Stomach (tissue), 9 donors: ENCODE data around the gene ADGRE1. TPM values are rescaled to one million over a fixed set of nuclear protein-coding genes. Genes with fewer than 3 reads are reported as not detected.

Source experiments
- DNase-seq, 2 donors: peaks; one replicate each; pipeline versions ENCODE4 v3.0.0 to v3.0.0-alpha.2; 2013 to 2019
- H3K27ac ChIP-seq, 5 donors: fragments of 200-600 bp in 4 of 5; sonication (generic) in 4 of 5; one replicate each; pipeline ENCODE4 v1.5.1; 2013 to 2019; ENCODE audit warnings: mild to moderate bottlenecking in 1 of 5, moderate library complexity in 1 of 5
- H3K27me3 ChIP-seq, 3 donors: fragments of 200-600 bp; sonication (generic); one replicate each; pipeline ENCODE4 v1.5.1; 2017 to 2019; ENCODE audit warnings: mixed run types in 1 of 3
- H3K36me3 ChIP-seq, 4 donors: fragments of 200-600 bp; sonication (generic); 1 replicate in 3 of 4; 2 replicates in 1 of 4; pipeline ENCODE4 v1.5.1; 2016 to 2019
- H3K4me1 ChIP-seq, 4 donors: fragments of 200-600 bp; sonication (generic); one replicate each; pipeline ENCODE4 v1.5.1; 2016 to 2019
- H3K4me3 ChIP-seq, 4 donors: fragments of 200-600 bp; sonication (generic) in 3 of 4; one replicate each; pipeline ENCODE4 v1.5.1; 2016 to 2019; ENCODE audit warnings: mild to moderate bottlenecking in 1 of 4
- H3K9me3 ChIP-seq, 4 donors: fragments of 200-600 bp; sonication (generic); one replicate each; pipeline ENCODE4 v1.5.1; 2016 to 2019
- EP300 ChIP-seq: sonication (generic); formaldehyde crosslinking; IDR thresholded peaks from one replicate; pipeline ENCODE4 v1.6.1; 2017; ENCODE audit warnings: antibody characterized with exemption
- POLR2A ChIP-seq, 4 donors: fragments of 450-650 bp; IDR thresholded peaks; one replicate each; pipeline ENCODE4 v1.6.1; 2016; ENCODE audit warnings: antibody characterized with exemption in 4 of 4, control low read depth in 2 of 4, mild to moderate bottlenecking in 1 of 4, moderate library complexity in 1 of 4
- POLR2AphosphoS5 ChIP-seq, 3 donors: sonication (generic); formaldehyde crosslinking; IDR thresholded peaks; one replicate each; pipeline ENCODE4 v1.6.1; 2016; ENCODE audit warnings: antibody characterized with exemption in 3 of 3
- WGBS, 5 donors: extraction: QIAGEN DNeasy Blood & Tissue Kit in 3 of 5; methylation state at CpG; one replicate each; pipeline versions ENCODE4 v1.1.5 to v1.1.7; 2013 to 2018; 5-methylcytosine and 5-hydroxymethylcytosine counted together
- intact Hi-C: fragments of 100-400 bp; cut with DNase I; formaldehyde crosslinking; loops from one replicate; pipeline ENCODE4 v1.15.1; 2023; ENCODE audit warnings: low total_unique reads
- polyA plus RNA-seq, 3 donors: library from polyadenylated mRNA; stranded (reverse); fragments of 200-250 nt; gene quantifications; one replicate each; pipeline ENCODE4 v1.2.3, GENCODE V29; 2013
- total RNA-seq, 5 donors: library from RNA; depleted of rRNA; stranded (reverse); fragments of >200 nt; gene quantifications; one replicate each; pipeline versions ENCODE4 v1.1.0 to v1.2.3, GENCODE V29; 2014 to 2016
- TF ChIP-seq, protein P1 (sequence below), 7 experiments: fragments of 450-650 bp in 4 of 7; fragments of 200-600 bp in 3 of 7; sonication (generic) in 3 of 7; IDR thresholded peaks; one replicate each; pipeline ENCODE4 v1.5.1; 2016 to 2019; ENCODE audit warnings: antibody characterized with exemption in 7 of 7, control low read depth in 2 of 7, mild to moderate bottlenecking in 1 of 7
- donor health status: healthy with polysubstance abuse.
- donor health status: Bipolar disorder and iron deficiency.
- donor health status: healthy.

ADGRE1 gene
- total and polyA plus RNA-seq, 8 donors = 0.30 to 5.8 (median 0.40) TPM; not detected in 4

DNA sequence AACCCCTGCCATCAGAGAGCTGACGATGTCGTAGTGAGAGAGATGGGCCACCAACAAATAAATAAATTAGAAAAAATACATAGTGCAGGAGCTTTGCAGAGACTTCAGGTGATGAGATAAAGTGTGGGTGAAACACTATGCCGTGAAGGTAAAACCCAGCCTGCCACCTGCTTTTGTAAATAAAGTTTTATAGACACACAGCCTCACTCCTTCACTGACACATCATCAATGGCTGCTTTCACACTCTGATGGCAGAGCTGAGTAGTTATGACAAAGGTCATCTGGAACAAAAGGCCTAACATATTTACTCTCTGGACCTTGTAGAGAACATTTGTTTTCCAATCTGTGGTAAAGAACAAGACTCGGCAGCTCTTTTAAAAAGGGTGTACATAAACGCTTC, 88.8 kb downstream of the ADGRE1 start:
- DNase-seq = no peak
- Histone ChIP-seq H3K36me3 (no peaks in the 10 kb centered on the region), H3K4me3 (no peak overlapping the region), H3K9me3 (peaks cover 0 to 29% (median 18%) of the 10 kb centered on the region in 4 donors), H3K4me1 (no peaks in the 10 kb centered on the region), H3K27me3 (peaks cover 0 to 7% (median 0%) of the 10 kb centered on the region in 3 donors), H3K27ac (no peak overlapping the region)
- intact Hi-C loops = no loop called here
- WGBS, 5 donors = 62 to 78% (median 72%) methylated on average over 5 of the region's 5 CpGs
- no peak for TF ChIP-seq EP300
- TF ChIP-seq POLR2AphosphoS5 (IDR thresholded peaks at IDR 0.05) = no peak
- no peak for TF ChIP-seq POLR2A (IDR thresholded peaks at IDR 0.05)
- TF ChIP-seq, protein P1, sequence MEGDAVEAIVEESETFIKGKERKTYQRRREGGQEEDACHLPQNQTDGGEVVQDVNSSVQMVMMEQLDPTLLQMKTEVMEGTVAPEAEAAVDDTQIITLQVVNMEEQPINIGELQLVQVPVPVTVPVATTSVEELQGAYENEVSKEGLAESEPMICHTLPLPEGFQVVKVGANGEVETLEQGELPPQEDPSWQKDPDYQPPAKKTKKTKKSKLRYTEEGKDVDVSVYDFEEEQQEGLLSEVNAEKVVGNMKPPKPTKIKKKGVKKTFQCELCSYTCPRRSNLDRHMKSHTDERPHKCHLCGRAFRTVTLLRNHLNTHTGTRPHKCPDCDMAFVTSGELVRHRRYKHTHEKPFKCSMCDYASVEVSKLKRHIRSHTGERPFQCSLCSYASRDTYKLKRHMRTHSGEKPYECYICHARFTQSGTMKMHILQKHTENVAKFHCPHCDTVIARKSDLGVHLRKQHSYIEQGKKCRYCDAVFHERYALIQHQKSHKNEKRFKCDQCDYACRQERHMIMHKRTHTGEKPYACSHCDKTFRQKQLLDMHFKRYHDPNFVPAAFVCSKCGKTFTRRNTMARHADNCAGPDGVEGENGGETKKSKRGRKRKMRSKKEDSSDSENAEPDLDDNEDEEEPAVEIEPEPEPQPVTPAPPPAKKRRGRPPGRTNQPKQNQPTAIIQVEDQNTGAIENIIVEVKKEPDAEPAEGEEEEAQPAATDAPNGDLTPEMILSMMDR (IDR thresholded peaks at IDR 0.05) = no peak

DNA sequence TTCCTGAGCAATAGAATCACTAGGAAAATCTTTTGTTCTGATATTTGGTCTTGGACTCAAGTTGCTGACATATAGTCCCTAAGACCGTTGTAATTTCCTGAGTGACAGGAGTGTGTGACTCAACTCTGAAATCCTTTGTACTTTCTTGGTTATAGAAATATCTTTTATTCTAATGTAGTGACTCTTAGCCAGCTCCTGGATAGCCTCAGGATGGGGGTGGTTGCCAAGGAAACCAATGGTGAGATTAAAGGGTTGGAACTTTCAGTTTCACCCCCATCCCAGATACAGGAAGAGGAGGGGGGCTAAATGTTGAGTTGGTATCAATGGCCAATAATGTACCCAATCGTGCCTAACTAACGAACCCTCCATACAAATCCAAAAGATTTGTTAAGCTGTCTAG, 92.0 kb downstream of the ADGRE1 start:
- peaks cover 0 to 47% (median 35%) of the 10 kb centered on the region in 4 donors for H3K9me3 ChIP-seq
- H3K36me3 ChIP-seq = no peaks in the 10 kb centered on the region
- no peaks in the 10 kb centered on the region for H3K4me1 ChIP-seq
- DNase-seq = no peak
- TF ChIP-seq, protein P1 (IDR thresholded peaks at IDR 0.05) = no peak
- no peak for TF ChIP-seq POLR2AphosphoS5 (IDR thresholded peaks at IDR 0.05)
- TF ChIP-seq EP300 = no peak
- no peak for TF ChIP-seq POLR2A (IDR thresholded peaks at IDR 0.05)
- no peak overlapping the region for H3K4me3 ChIP-seq
- intact Hi-C loops = no loop called here
- WGBS, 5 donors = 66 to 80% (median 71%) methylated on average over 3 of the region's 3 CpGs
- no peak overlapping the region for H3K27ac ChIP-seq
- H3K27me3 ChIP-seq = no peaks in the 10 kb centered on the region

DNA sequence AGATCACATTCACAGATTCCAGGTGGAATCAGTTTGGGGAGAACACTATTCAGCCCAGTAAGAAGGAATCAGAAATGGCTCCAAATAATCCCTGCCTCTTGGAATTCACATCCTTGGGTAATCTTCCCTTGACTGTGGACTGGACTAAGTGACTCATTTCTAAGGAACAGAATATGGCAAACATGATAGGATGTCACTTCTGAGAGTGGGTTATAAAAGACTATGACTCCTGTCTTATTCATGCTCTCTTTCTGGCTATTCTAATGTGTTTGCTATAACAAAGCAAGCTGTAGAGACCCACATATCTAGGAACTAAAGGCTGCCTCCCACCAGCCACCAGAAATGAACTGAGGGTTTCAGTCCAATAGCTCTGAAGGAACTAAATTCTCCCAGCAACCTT, 96.1 kb downstream of the ADGRE1 start:
- Histone ChIP-seq H3K36me3 (no peaks in the 10 kb centered on the region), H3K4me1 (no peaks in the 10 kb centered on the region), H3K4me3 (no peak overlapping the region), H3K9me3 (peaks cover 5 to 50% (median 38%) of the 10 kb centered on the region in 4 donors), H3K27me3 (no peaks in the 10 kb centered on the region), H3K27ac (no peak overlapping the region)
- intact Hi-C loops = no loop called here
- TF ChIP-seq, protein P1 (IDR thresholded peaks at IDR 0.05) = no peak
- TF ChIP-seq EP300 (no peak), POLR2AphosphoS5 (IDR thresholded peaks at IDR 0.05) (no peak), POLR2A (IDR thresholded peaks at IDR 0.05) (no peak)
- no peak for DNase-seq

DNA sequence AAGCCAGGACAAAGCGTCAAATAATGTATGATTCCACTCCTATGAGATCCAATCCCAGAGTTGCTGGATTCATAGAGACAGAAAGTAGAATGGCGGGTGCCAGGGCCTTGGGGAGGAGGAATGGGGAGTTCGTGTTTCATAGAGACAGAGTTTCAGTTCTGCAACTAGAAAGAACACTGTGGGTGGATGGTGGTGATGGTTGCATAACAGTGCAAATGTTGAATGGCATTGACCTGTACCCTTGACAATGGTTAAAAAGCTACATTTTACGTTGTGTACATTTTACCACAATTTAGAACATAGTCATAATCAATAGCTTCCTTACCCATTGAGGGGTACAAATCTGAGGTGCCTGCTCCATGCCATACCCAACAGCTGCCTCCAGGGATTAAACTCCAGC, 100.5 kb downstream of the ADGRE1 start:
- DNase-seq = no peak

More for the DNA sequence above, 100.5 kb downstream of the ADGRE1 start:
- WGBS, 5 donors = 48 to 57% (median 55%) methylated on average over 4 of the region's 4 CpGs
- H3K4me1 ChIP-seq = no peaks in the 10 kb centered on the region
- H3K27me3 ChIP-seq = no peaks in the 10 kb centered on the region
- no peak overlapping the region for H3K4me3 ChIP-seq
- peaks cover 5 to 39% (median 31%) of the 10 kb centered on the region in 4 donors for H3K9me3 ChIP-seq
- H3K27ac ChIP-seq = no peak overlapping the region
- H3K36me3 ChIP-seq = no peaks in the 10 kb centered on the region
- TF ChIP-seq POLR2A (IDR thresholded peaks at IDR 0.05) (no peak), EP300 (no peak), POLR2AphosphoS5 (IDR thresholded peaks at IDR 0.05) (no peak)
- TF ChIP-seq, protein P1 (IDR thresholded peaks at IDR 0.05) = no peak
- intact Hi-C loops = no loop called here
